ENCODE results near the gene CR1.
"Not testable (repeated sequence)": the region's sequence is repeated elsewhere in the genome, so short reads cannot be mapped to it uniquely, and the experiment has no call there.

GRCh38 chr1:207682872-207683434 lies 187.0 kb downstream of the CR1 start:
- TF ChIP-seq CTCF, POLR2A (IDR thresholded peaks at IDR 0.05): not testable (repeated sequence)

Measured in right lobe of liver (tissue), 4 donors.